RKO (cell line): ENCODE data around the gene TEX52.
A peak's percentile ranks its signal among the peaks of the same experiment; 100 is the strongest.
"Not testable (repeated sequence)": the region's sequence is repeated elsewhere in the genome, so short reads cannot be mapped to it uniquely, and the experiment has no call there.

ENCODE experiments used
- DNase-seq: peaks from one replicate; pipeline ENCODE4 v3.0.0-alpha.2; 2016; ENCODE audit warnings: low spot score

TEX52 gene

DNA sequence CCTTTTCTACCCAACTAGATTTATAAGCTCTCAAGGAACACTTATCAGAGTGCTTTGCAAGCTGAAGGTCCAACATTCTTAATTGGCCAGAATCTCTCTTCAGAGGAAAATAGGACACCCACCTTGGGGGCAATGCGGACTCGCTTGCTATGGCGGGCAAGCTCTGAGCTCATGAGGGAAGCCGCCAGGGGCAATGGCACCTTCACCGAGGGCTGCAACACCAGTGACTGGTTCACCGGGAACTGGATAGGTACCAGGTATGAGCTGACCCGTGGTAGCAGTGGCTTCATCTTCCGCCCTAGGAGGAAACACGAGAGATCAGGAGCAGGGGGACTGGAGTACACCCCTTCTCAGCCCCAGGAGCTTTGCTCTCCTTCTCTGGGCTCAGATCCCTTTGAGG, 7.4 kb upstream of the TEX52 start:
- DNase-seq = no peak

DNA sequence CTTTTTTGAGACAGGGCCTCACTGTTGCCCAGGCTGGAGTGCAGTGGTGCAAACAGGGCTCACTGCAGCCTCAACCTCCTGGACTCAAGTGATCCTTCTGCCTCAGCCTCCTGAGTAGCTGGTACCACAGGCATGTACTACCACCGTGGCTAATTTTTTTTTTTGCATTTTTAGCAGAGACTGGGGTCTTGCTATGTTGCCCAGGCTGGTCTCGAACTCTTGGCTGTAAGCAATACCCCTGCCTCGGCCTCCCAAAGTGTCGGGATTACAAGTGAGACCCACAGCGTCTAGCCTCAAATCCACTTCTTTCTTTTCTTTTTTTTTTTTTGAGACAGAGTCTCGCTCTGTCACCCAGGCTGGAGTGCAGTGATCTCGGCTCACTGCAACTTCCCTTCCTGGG, 6.6 kb upstream of the TEX52 start:
- not testable (repeated sequence) for DNase-seq

DNA sequence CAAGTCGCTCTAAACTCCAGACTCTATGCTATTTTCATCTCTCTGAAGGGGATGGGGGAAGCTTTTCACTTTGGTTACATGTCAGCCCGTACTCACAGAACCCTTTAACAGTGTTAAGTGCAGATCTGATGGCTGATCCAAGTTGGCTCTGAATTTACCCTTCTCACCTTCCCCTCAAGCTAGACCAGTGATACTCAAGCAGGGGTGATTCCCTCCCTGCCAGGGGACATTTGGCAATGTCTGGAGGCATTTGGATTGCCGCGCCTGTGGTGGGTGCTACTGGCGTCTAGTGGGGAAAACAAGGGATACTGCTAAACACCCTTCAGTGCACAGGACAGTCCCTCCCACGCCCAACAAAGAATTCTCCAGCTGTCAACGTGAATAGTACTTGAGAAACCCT, 6.0 kb upstream of the TEX52 start:
- no peak for DNase-seq

DNA sequence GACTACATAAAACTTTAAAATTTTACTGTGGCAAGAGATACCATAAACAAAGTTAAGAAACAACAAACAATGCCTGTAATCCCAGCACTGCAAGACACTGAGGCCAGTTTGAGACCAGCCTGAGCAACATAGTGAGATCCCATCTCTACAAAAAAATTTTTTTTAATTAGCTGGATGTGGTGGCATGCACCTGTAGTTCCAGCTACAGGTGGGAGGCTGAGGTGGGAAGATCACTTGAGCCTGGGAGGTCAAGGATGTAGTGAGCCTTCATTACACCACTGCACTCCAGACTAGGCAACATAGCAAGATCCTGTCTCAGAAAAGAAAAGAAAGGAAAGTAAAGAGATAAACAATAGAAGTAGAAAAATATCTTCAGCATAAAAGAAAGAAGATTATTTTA, 3.3 kb upstream of the TEX52 start:
- no peak for DNase-seq

DNA sequence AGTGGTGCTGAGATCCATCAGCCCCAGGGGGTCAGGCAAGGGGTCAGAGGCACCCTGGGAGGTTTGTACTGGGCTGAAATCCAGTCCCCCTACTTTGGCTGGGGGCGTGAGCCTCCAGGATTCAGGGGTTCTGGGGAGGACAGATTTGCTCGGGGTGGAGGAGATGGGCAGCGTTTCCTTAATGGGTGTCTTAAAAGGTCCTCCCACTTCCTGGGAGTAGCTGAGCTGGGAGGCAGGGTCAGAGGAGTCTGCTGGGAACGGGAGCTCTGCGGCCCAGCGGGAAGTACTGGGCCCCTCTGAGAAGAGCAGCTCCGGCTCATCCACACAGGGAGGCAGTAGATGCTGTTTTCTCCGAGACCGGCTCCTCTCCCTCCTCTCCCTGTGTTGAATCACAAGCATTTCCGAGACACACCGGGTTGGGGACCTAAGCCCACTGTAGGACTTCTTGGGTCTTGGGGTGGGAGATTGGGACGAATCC, 2.1 kb upstream of the TEX52 start:
- DNase-seq = no peak

GRCh38 chr12:2858334-2858733, 1.5 kb upstream of the TEX52 start:
- no peak for DNase-seq

GRCh38 chr12:2857576-2857975, 737 bp upstream of the TEX52 start:
- DNase-seq = no peak

DNA sequence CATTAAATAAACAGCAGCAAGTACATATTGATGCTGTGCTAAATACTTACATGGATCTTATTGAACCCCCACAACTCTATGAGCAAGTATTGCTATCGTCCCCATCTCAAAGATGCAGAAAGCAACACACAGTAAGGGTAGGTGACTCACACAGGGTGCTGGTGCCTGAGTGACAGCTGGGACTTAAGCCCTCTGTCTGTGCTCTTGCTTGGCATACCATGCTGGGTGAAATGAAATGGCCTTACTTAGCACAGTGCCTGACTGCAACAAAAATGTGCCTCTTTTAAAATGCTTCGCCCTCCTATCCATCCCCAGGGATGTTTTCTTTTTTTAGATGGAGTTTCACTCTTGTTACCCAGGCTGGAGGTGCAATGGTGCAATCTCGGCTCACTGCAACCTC, 788 bp downstream of the TEX52 start:
- peak; percentile 64 for DNase-seq

DNA sequence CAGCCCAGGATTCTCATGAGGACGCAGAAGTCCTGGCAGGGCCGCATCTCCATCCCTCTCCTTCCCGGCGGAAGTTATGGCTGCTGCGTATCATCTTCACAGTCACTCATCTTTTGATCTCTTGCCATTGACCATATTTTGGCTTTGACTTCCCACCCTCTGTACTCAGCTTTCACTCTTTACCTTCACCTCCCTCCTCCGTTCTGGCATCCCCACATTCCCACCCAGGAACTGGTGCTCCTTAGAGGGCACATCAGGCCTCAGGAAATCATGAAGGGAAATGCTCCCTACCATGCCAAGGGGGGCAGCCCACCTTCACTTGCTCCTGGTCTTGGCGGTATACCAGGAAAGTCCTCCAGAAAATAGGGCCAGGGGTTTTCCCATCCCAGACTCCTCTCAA, 1.3 kb downstream of the TEX52 start:
- DNase-seq = no peak

GRCh38 chr12:2854669-2855453, 2.0 kb downstream of the TEX52 start:
- DNase-seq = no peak

GRCh38 chr12:2853626-2854025, 3.2 kb downstream of the TEX52 start:
- DNase-seq = peak; percentile 62

DNA sequence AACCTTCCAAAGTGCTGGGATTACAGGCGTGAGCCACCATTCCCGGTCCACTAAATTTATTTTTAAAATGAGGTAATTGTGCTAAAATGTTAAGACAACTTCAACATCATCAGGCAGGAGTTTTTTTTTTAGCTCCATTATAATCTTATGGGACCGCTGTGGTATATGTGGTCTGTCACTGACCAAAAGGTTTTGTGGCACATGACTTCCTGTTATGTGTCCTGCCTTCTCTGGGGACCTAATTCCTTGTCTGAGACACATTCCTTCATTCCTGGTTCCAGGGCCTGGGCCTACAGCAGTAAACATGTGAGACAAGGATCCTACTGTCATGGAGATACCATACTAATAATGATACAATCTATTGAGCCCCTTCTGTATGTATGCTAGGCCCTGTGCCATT, 4.9 kb downstream of the TEX52 start:
- no peak for DNase-seq

DNA sequence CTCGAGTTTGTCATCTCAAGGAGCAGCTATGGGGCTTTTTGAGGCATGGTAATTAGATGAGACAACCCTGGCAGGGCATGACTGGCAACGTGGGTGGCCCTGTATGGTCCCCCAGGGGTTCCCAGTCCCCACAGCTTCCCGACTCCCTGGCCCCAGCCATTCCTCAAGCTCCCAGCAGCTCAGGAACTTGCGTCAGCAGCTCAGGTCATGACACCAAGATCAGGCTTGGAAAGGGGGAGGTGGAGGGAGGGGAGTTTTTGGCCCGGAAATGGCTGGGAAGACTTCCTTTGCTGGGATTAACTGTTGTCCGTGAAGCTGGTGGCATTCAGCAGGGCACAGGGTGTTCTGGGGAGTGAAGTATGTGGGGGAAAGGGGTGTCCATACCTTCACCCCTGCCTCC, 11.6 kb downstream of the TEX52 start:
- DNase-seq = no peak

DNA sequence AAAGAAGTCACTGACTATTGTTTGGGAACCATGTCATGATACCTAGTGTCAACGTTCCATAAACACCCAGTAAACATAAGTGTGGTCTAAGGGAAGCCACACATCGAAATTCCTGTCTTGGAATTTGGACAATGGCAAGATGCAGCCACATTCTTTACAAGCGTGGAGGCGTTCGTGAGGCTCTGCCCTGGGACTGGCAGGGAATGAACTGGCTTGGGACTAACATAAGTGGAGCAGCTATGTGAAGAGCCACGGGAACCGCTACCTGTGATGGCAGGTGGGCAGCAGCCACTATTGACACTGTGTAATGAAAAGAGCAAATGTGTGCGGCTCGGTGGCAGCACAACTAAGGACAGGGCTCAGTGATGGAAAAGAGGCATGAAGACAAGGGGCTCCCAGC, 12.1 kb downstream of the TEX52 start:
- no peak for DNase-seq

DNA sequence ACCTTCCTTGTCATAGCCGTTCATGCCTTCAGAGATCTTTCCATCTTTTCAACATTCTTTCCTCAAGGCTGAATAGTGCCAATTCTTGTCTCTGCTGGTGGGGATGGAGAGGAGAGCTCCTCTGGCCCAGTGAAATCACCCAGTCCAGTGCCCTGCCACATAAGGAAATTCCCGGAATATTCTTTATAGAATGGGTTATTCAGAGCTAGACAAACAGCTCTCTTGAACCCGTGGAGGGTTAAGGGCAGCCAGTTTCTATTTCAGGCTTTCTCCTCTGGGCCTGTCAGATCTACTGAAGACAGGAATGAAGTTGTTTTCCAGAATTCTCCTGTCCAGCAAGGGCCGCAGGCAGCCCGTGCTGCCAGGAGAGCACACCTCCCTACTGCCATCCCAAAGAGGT, 13.9 kb downstream of the TEX52 start:
- no peak for DNase-seq

DNA sequence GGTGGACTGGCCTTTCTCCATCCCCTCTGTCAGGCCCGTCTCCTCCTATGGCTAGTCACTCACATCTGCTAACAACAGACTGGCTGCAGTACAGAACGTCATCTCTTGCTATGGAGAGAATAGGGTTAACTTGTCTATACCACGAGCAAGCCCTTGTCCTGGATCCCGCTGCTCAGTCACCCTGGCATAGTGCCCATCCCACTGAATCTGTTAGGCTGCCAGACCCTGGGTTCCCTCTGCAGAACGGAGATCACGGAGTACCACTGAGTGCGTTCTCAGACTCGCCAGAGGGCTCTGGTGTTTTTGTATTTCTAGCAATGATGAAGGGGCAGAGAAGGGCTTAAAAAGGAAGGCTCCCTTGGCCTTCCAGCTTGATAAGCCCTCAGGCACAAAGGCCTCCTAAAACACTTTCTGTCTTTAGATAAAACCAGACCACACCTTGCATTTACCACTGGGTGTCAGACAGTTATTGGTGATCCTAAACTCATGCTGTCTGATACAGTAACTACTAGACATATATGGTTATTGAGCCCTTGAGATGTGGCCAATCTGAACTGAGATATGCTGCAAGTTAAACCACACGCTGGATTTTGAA, 15.7 kb downstream of the TEX52 start:
- DNase-seq = no peak

DNA sequence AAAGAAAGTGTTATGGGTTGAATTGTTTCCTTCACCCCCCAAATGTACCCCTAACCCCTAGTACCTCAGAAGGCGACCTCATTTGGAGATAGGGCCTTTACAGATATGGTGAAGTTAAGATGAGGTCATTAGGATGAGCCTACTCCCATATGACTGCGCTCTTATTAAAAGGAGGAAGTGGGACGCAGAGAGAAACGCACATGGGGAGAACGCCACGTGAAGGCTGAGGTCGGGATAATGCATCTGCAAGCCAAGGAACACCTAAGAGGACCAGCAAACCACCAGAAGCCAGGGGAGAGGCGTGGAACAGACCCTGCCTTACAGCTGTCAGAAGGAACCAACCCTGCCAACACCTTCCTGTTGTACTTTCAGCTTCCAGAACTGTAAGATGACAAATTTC, 20.3 kb downstream of the TEX52 start:
- DNase-seq = no peak

GRCh38 chr12:2835691-2836403, 21.0 kb downstream of the TEX52 start:
- no peak for DNase-seq

DNA sequence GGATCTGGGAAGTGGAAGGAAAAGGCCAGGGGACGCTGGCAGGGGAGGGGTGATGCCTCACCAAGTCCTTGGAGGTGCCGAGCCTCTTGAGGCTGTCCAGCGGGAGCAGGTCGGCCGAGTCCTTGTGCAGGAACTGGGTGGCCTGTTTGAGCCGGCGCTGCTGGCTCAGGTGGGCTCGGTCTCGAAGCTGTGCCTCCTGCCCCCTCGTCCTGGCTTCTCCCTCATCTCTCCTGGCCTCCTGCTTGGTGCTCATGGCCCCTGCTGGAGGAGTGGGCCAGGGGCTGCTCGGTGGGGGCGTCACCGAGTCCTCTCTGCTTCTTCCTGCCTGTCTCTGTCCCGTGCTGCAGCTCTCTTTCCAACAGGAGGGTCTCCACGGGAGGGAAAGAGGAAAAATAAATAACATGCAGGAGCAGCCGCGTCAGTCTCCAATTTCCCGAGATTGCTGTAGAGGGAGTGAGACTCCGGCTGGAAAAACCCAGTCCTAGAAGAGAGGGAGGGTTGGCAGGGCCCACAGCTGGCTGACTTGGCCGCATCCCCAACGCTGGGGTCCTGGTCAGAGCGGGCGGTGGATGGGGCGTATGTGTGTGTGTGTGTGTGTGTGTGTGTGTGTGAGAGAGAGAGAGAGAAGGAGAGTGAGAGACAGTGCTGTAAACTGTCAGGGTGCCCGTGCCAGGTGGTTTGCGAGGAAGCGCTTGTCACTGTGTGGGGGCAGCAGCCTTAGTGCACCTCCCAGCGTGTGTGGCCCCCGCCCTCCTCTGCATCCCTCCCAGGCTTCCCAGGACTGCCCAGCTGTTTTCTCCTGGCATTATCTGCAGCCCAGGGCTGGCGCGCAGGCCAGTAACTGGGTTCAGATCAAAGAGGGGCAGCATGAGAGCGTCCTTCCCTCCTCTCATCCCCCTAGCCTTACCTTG, 22.0 kb downstream of the TEX52 start, which contains the start of gene NRIP2:
NRIP2 (minus strand) TSS at position 455 of the 911 bp plus-strand sequence; CDS start at position 403, 52 bp downstream.
- no peak for DNase-seq

GRCh38 chr12:2833810-2834209, 23.0 kb downstream of the TEX52 start:
- DNase-seq = no peak

- no peak for DNase-seq
These were observed 23.5 kb downstream of the TEX52 start for GRCh38 chr12:2833327-2833726.

DNA sequence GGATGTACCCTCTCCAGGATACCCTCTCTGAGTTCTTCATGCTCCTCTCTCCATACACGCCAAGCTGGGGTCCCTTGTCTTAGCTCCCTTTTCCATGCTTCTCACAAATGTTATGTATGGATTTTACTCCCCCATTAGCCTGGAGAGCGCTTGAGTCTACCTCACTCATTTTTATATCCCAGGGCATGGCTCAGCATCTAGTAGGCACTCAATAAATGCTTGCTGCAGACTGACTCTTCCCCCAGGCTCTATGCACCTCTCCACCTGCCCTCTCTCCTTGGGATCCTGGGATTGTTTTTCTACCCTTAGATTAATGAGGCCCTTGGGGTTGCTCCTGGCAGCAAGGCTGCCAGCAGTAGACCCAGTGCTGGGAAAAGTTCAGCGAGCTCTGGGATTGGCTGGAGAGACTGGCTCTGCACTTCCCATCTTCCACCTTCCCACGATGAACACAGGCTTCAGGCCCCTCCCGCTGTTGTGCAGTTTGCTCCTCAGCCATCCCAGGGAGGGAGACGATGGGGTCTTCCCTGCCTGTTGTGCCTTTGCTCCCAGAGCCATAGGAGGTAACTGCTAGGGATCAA, 24.2 kb downstream of the TEX52 start:
- no peak for DNase-seq
